Embryonic facial prominence (tissue), 1 donor: Measurements from ENCODE around the gene ZNF865.
"Not testable (repeated sequence)": the region's sequence is repeated elsewhere in the genome, so short reads cannot be mapped to it uniquely, and the experiment has no call there.

Experiments
- DNase-seq: peaks from one replicate; pipeline ENCODE4 v3.0.0-alpha.2; 2016; ENCODE audit errors: extremely low spot score

Gene ZNF865

DNA sequence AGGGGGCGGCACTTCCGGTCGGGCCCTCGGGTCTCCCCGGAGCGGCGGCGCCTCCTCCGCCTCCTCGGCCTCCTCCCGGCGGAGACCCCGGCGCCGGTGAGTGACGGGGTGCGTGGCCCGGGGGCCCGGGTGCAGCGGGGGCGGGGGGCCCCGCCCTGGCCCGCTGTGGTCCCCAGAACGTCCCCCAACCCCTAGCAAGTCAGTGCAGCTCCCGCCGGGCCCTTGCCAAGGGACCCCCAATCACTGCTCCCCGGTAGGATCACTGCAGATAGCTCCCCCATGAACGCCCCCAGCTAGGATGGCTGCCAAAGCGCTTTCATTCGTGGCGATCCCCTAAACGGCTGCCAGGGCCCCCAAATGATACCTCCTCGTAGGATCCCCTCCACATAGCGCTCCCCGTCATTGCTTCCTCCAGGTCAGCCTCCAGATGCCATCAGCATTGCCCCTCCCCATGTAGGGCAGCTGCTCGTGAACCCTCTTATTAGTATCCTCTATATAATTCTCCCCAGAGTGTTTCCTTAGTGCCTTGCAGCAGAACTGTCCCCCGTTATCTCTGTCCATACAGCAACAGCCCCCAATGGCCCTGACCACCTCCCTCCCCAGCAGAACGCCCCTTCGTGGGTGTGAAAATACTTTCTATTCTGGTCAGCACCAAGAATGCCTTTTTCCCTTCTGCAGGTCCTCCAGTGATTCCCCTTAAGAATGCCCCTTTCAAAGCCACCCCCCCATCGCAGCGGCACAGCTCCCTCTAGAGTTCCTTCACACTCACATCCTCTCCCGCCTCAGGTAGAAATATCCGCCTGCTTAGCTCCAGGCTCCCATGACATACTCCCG lies at the start of gene ZNF865:
TSS of gene ZNF865 (plus strand) at position 11 of the 834 bp plus-strand sequence. CDS start 7,972 bp downstream, outside the sequence.
- peak; percentile 82 for DNase-seq

DNA sequence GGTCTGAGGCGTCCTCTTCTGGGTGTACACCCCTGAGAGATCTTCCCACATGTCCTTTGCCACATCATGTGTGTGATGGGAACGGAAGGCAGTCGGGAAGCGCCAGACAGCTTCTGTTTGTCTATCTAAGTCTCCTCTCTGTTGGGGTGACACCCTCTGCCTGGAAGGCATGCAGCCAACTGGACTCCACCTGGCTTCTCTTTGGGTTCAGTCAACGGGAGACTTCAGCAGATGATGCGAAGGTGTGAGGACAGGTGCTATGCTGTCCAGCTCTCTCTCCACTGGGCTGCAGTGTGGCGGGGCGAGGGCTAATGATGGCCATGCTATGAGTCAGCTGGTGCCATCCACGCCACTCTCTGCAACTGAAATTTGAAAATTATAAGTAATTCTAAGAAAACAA lies 45.8 kb upstream of the ZNF865 start:
- no peak for DNase-seq

- DNase-seq, result no peak
These were observed 42.2 kb upstream of the ZNF865 start for GRCh38 chr19:55563261-55563690.

- DNase-seq, result no peak
These were observed 38.6 kb upstream of the ZNF865 start for GRCh38 chr19:55566823-55567222.

DNA sequence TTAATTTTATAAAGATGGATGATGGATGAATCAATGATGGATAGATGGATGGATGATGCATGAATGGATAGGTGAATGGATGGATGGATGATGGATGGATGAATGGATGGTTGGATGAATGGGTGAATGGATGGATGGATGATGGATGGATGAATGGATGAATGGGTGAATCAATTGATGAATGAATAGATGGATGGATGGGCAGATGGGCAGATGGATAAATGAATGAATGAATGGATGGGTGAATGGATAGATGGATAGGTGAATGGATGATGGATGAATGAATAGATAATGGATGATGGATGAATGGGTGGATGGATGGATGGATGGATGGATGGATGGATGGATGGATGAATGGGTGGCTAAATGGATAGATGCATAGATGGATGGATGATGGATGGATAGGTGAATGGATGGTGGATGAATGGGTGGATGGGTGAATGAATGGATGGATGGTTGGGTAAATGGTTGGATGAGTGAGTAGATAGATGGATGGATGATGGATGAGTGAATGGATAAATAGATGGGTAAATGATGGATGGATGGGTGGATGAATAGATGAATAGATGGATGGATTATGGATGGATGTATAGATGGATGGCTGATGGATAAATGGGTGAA lies 37.6 kb upstream of the ZNF865 start:
- no peak for DNase-seq

- DNase-seq, result not testable (repeated sequence)
These were observed 36.0 kb upstream of the ZNF865 start for GRCh38 chr19:55569477-55569876.

GRCh38 chr19:55573929-55574328 lies 31.5 kb upstream of the ZNF865 start:
- DNase-seq, result not testable (repeated sequence)

DNA sequence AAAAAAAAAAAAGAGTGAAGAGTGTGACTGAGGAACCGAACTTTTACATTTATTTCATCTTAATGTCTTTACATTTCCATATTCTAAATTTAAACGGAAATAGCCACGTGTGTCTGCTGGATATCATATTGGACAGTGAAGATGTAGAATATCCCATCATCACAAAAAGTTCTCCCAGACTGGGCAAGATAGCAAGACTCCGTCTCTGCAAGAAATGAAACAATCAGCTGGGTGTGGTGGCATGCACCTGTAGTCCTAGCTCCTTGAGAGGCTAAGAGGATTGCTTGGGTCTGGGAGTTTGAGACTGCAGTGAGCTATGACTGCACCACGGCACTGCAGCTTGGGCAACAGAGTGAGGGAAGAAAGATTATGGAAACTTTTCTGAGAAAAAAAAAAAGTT lies 28.7 kb upstream of the ZNF865 start:
- DNase-seq, result no peak

- DNase-seq, result no peak
These were observed 27.3 kb upstream of the ZNF865 start for GRCh38 chr19:55578031-55578760.

GRCh38 chr19:55578761-55579747 lies 26.4 kb upstream of the ZNF865 start:
- no peak for DNase-seq

DNA sequence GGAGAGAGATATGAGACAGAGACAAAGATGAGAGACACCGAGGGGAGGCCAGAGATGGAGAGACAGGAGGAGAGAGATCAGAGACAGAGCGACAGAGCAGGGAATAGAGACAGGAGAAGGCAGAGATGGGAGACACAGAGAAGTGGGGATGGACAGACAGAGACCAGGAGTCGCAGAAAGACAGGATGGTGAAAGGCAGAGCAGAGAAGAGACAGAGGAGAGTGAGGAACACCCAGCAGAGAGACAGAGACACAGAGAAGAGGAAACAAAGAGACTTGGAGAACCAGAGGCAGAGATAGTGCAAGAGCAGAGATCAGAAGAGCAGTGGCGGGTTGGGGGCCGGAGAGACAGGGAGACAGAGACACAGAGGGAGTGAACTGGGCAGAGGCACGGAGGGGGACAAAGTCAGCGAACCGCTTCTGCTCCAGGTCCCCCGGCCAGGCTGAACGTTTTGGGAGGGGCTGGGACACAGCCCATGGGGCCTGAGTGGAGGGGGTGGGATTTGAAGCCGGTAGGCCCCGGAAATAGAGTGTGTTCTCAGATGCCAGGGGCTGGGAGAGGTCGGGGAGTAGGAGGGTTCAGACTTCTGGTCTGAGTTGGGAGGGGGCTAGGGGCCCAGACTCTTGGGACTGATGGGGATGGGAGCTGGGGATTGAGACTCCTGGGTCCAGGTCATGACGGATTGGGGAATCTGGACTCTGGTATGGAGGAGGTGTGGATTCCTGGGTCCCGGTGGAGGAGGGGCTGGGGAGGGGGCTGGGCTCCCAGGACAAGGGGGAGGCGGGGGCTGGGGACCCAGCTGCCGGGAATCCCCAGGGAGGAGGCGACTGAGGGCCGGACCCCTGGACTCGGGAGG lies 25.5 kb upstream of the ZNF865 start:
- no peak for DNase-seq

DNA sequence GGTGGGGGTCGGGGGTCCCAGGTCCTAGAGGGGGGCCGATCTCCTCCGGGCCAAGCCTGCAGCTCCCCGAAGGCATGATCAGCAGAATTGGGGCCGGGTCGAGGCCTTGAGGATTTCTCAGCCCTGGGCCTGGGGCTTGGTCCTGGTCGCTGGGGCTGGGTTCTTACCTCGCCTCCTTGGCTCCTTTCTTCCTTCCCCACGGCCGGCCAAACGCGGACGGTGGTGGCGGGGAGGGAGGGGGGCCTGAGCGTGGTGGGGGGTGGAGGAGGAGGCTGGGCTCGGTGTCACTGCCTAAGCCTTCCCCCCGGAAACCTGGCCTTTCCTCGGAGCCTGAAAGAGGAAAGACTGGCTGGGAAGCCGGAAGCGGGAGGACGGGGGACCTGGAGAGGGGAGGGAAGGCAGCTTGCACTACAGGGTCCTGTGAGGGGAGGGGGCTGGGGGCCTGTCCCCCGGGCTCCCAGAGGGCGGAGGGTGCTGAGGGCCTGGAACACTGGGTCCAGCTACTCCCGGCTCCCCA lies 24.8 kb upstream of the ZNF865 start, which contains the start of gene ZNF579:
TSS of gene ZNF579 (minus strand) at position 221 of the 517 bp plus-strand sequence. CDS start 1,209 bp downstream, outside the sequence.
- peak; percentile 73 for DNase-seq

GRCh38 chr19:55581145-55581822 lies 24.2 kb upstream of the ZNF865 start:
- DNase-seq, result no peak

DNA sequence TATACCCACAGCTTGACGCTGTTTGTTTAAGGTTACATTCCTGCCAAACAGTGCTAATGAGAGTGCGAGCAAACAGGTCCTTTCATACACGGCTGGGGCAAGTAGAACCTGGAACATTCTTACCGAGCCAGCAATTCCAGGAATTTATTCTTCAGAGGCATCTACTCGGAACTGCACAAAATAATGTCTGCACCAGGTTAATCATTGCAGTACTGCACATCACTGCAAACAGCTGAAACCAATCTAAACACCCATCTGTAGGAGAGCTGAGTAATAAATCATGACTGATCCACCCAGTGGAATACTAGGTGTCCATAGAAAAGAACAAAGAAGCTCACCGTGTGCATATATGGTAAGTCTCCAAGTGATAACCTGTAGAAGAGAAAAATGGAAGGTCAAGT lies 23.6 kb upstream of the ZNF865 start:
- DNase-seq, result no peak

DNA sequence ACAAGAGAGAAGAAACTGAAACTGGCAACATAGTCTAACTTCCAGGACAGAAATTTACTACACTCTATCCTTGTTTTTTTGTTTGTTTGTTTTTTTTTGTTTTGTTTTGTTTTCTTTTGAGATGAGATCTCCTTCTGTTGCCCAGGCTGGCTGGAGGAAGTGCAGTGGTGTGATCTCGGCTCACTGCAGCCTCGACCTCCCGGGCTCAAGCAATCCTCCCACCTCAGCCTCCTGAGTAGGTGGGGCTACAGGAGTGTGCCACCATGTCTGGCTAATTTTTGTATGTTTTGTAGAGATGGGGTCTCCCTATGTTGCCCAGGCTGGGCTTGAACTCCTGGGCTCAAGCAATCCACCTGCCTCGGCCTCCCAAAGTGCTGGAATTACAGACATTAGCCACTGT lies 23.2 kb upstream of the ZNF865 start:
- DNase-seq, result not testable (repeated sequence)

DNA sequence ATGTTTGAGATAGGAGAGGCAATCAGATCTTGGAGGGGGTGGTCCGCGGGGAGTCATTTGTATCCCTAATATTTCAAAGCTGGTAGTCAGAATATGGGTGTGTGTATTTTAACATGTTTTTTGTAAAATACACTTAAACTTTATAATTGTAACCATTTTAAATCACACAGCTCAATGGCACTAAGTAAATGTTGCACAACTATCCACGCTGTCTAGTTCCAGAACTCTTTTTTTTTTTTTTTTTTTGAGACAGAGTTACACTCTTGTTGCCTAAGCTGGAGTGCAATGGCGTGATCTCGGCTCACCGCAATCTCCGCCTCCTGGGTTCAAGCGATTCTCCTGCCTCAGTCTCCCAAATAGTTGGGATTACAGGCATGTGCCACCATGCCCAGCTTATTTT lies 21.6 kb upstream of the ZNF865 start:
- not testable (repeated sequence) for DNase-seq

GRCh38 chr19:55584871-55585270 lies 20.6 kb upstream of the ZNF865 start:
- no peak for DNase-seq

DNA sequence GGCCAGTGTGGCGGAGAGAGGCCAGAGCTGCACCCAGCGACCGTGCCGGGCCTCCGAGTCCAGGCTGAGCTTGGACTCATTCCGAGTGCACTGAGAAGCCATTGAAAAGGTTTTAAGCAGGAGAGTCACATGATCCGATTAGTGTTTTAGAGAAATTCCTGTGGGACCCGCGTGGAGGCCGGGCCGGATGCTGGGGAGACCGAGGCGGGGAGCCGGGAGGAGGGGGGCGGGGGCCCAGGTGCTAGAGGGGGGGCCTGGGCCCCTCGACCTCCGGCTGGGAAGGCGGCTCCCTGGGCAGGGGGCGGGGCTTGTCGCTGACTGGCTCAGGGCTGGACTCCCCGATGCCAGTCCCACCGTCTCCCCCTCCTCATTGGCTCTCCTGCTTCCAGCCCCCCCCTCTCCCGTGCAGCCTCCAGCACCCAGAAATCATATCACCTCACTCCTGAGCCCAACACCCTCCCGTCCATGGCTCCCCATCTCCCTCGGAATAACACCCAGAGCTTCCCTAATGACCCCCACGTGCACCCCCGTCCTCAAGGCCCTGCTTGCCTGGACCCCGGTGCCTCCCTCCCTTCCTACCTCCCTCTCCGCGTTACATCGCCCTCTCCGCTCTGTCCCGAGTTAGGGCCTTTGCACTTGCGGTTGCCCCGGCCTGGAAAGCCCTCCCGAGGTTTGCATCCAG lies 19.6 kb upstream of the ZNF865 start:
- peak; percentile 84 for DNase-seq
